ENCODE measurements around the gene RABIF. TPM values are rescaled to one million over a fixed set of nuclear protein-coding genes. Genes with fewer than 3 reads are reported as not detected.

The RABIF gene
- total RNA-seq, 1 donor from 2014 or later, result 15.3 TPM

- DNase-seq, result no peak
Measured at GRCh38 chr1:202871367-202871766, 17.6 kb downstream of the RABIF start.

GRCh38 chr1:202862679-202863560 is 26.0 kb downstream of the RABIF start:
- no peak for DNase-seq

GRCh38 chr1:202861420-202862132 is 27.4 kb downstream of the RABIF start:
- DNase-seq, result peak; percentile 92

- DNase-seq, result peak; percentile 26
Measured at GRCh38 chr1:202860744-202861419, 28.1 kb downstream of the RABIF start.

GRCh38 chr1:202858789-202859414 is 30.0 kb downstream of the RABIF start:
- no peak for DNase-seq

- no peak for DNase-seq
Measured at GRCh38 chr1:202858331-202858730, 30.6 kb downstream of the RABIF start.

- no peak for DNase-seq
Measured at GRCh38 chr1:202857136-202857610, 31.8 kb downstream of the RABIF start.

- no peak for DNase-seq
Measured at GRCh38 chr1:202856014-202856413, 32.9 kb downstream of the RABIF start.

GRCh38 chr1:202854787-202855186 is 34.2 kb downstream of the RABIF start:
- DNase-seq, result no peak

- no peak for DNase-seq
Measured at GRCh38 chr1:202852163-202852904, 36.6 kb downstream of the RABIF start.

GRCh38 chr1:202850593-202851362 is 38.2 kb downstream of the RABIF start:
- no peak for DNase-seq

GRCh38 chr1:202848191-202848542 is 40.8 kb downstream of the RABIF start:
- peak; percentile 56 for DNase-seq

GRCh38 chr1:202844935-202845334 is 44.0 kb downstream of the RABIF start:
- DNase-seq, result no peak

GRCh38 chr1:202844259-202844658 is 44.7 kb downstream of the RABIF start:
- DNase-seq, result no peak

- no peak for DNase-seq
Measured at GRCh38 chr1:202843081-202843480, 45.9 kb downstream of the RABIF start.

GRCh38 chr1:202837746-202838262 is 51.1 kb downstream of the RABIF start:
- no peak for DNase-seq

GRCh38 chr1:202836623-202837403 is 52.1 kb downstream of the RABIF start:
- DNase-seq, result no peak

- DNase-seq, result no peak
Measured at GRCh38 chr1:202835548-202836072, 53.3 kb downstream of the RABIF start.

- DNase-seq, result peak; percentile 39
Measured at GRCh38 chr1:202834771-202835547, 54.0 kb downstream of the RABIF start.

Data from occipital lobe (tissue), 2 donors.